ENCODE data around the gene SAMD11. TPM values are rescaled to one million over a fixed set of nuclear protein-coding genes. Genes with fewer than 3 reads are reported as not detected.
A peak's percentile ranks its signal among the peaks of the same experiment; 100 is the strongest.

The SAMD11 gene
- total and polyA plus RNA-seq, 10 of the 15 experiments (the other 5 are each of a cell fraction or from before 2014, with no cell fraction given) = 0.04 to 0.31 (median 0.19) TPM; not detected in 6

- in situ Hi-C loops (cut with MboI) (no loop called here), intact Hi-C loops (cut with micrococcal nuclease; ENCODE audit: unreplicated experiment) (loop anchor here (1.0 to 10.0 kb wide), 3 partner anchors 17 to 158 kb away; no protein-coding TSS in a partner anchor)
- POLR2A ChIA-PET = interaction anchor here (1.2 kb wide), 1 partner anchor 52 kb away, joined by 3 read pairs; the partner anchor contains the start of gene NOC2L
- no peak overlapping the region for H3K9ac ChIP-seq (ENCODE audit: control insufficient read depth, insufficient read depth, low read length)
- BruUV-seq (replicated peaks) = no TSS peak
- H3K27ac ChIP-seq (ENCODE audit: control insufficient read depth, insufficient read depth) = no peak overlapping the region
- ATAC-seq (peak; percentile 71), DNase-seq (ENCODE audit: low read depth, low spot score) (no peak), FAIRE-seq (peak; percentile 44)
- H3K4me1 ChIP-seq (ENCODE audit: control insufficient read depth, insufficient read depth, low read length) = peaks cover 7% of the 10 kb centered on the region
- TF ChIP-seq PAX5 (IDR thresholded peaks at IDR 0.05; ENCODE audit: borderline replicate concordance, low read depth, low read length) = 0 out of 2 replicates have a peak, but pooled peaks have one; percentile 20
- 0 out of 2 replicates have a peak, but pooled peaks have one; percentile 24 for TF ChIP-seq RELB (IDR thresholded peaks at IDR 0.05; ENCODE audit: low read depth)
- TF ChIP-seq LARP7 (IDR thresholded peaks at IDR 0.05) = 0 out of 2 replicates have a peak, but pooled peaks have one; percentile 34
- peak; percentile 58; the same call in 1 of the 2 replicates for TF ChIP-seq SPI1 (IDR thresholded peaks at IDR 0.05; ENCODE audit: borderline replicate concordance, insufficient read depth, low read depth, low read length)
- TF ChIP-seq CHD1 (IDR thresholded peaks at IDR 0.05; ENCODE audit: low read depth, low read length) = no peak
- TF ChIP-seq CREM (IDR thresholded peaks at IDR 0.05; ENCODE audit: low read depth) = no peak
- CTCF ChIA-PET = interaction anchor here (0.7 to 2.9 kb wide), 8 partner anchors 13 to 157 kb away, joined by 3 to 16 read pairs (median 5); partner anchors contain the start of gene NOC2L
- no peak overlapping the region for H2AFZ ChIP-seq (ENCODE audit: control insufficient read depth, low read depth, low read length)
- no peaks in the 10 kb centered on the region for H3K36me3 ChIP-seq (ENCODE audit: control insufficient read depth in 2 of 2, insufficient read depth in 2 of 2, low read length in 1 of 2)
- RAD21 ChIA-PET (ENCODE audit: unreplicated experiment) = interaction anchor here (0.9 to 2.8 kb wide), 5 partner anchors 33 to 157 kb away, joined by 3 to 20 read pairs (median 10); partner anchors contain the start of gene PLEKHN1
- WGBS (ENCODE audit: insufficient coverage, insufficient replicate concordance, low lambda C conversion rate, missing lambda C conversion rate) = 34% methylated on average over 20 of the region's 20 CpGs
- H4K20me1 ChIP-seq (ENCODE audit: control insufficient read depth, insufficient read depth) = no peaks in the 10 kb centered on the region
- no peaks in the 10 kb centered on the region; a peak in 1 of 4 replicates for H3K27me3 ChIP-seq (replicated peaks in 1 of 2; ENCODE audit: control insufficient read depth in 2 of 2, insufficient read depth in 2 of 2, low read length in 1 of 2)
- no peak overlapping the region for H3K4me3 ChIP-seq
- H3K4me2 ChIP-seq (ENCODE audit: control insufficient read depth, insufficient read depth) = no peak overlapping the region; the same call in 1 of the 2 replicates
- H3K79me2 ChIP-seq (ENCODE audit: control insufficient read depth, insufficient read depth, low read length) = no peaks in the 10 kb centered on the region
- H3K9me3 ChIP-seq (replicated peaks; ENCODE audit: control insufficient read depth, insufficient read depth, low read length) = no peaks in the 10 kb centered on the region
- SMC1A ChIA-PET (ENCODE audit: uncharacterized antibody, unreplicated experiment) = interaction anchor here (1.0 to 1.4 kb wide), 3 partner anchors 32 to 74 kb away, joined by 3 read pairs; no protein-coding TSS in a partner anchor
These were observed 16.9 kb upstream of the SAMD11 start for GRCh38 chr1:906600-907420.
